ENCODE results near the gene HIPK2.

Gene HIPK2

GRCh38 chr7:139683137-139683921 lies 94.5 kb downstream of the HIPK2 start:
- Histone ChIP-seq H3K79me2 (ENCODE audit: insufficient read depth, low read length) (no peaks in the 10 kb centered on the region), H3K27me3 (ENCODE audit: insufficient read depth, low read length) (no peaks in the 10 kb centered on the region; the same call in none of the 2 replicates), H3K9ac (ENCODE audit: low read length) (no peak overlapping the region), H3K4me2 (ENCODE audit: low read length) (no peak overlapping the region), H4K20me1 (ENCODE audit: insufficient read depth, low read length) (no peaks in the 10 kb centered on the region), H3K27ac (ENCODE audit: low read depth, low read length, poor library complexity, severe bottlenecking) (no peak overlapping the region), H3K4me3 (ENCODE audit: low read depth, low read length, poor library complexity, severe bottlenecking) (no peak overlapping the region), H3F3A (ENCODE audit: insufficient read depth, low read length) (no peaks in the 10 kb centered on the region), H3K9me3 (ENCODE audit: low read length) (no peaks in the 10 kb centered on the region), H3K36me3 (ENCODE audit: insufficient read depth, low read length) (no peaks in the 10 kb centered on the region), H3K4me1 (ENCODE audit: insufficient read depth, low read length, severe bottlenecking) (no peaks in the 10 kb centered on the region), H3K9me2 (ENCODE audit: low read depth, low read length) (no peaks in the 10 kb centered on the region), H2AFZ (ENCODE audit: low read length) (no peak overlapping the region)
- TF ChIP-seq CTCF (IDR thresholded peaks at IDR 0.05; ENCODE audit: low read length): no peak
- no peak for TF ChIP-seq EZH2 (IDR thresholded peaks at IDR 0.05; ENCODE audit: borderline replicate concordance, low read length)

GRCh38 chr7:139682136-139683013 lies 95.4 kb downstream of the HIPK2 start:
- no peak overlapping the region for H3K27ac ChIP-seq (ENCODE audit: low read depth, low read length, poor library complexity, severe bottlenecking)
- H4K20me1 ChIP-seq (ENCODE audit: insufficient read depth, low read length): no peaks in the 10 kb centered on the region
- H3K9ac ChIP-seq (ENCODE audit: low read length): no peak overlapping the region
- no peaks in the 10 kb centered on the region for H3K4me1 ChIP-seq (ENCODE audit: insufficient read depth, low read length, severe bottlenecking)
- no peaks in the 10 kb centered on the region for H3K9me3 ChIP-seq (ENCODE audit: low read length)
- H3F3A ChIP-seq (ENCODE audit: insufficient read depth, low read length): no peaks in the 10 kb centered on the region
- no peaks in the 10 kb centered on the region for H3K36me3 ChIP-seq (ENCODE audit: insufficient read depth, low read length)
- no peak overlapping the region for H3K4me2 ChIP-seq (ENCODE audit: low read length)
- no peaks in the 10 kb centered on the region for H3K79me2 ChIP-seq (ENCODE audit: insufficient read depth, low read length)
- TF ChIP-seq EZH2 (IDR thresholded peaks at IDR 0.05; ENCODE audit: borderline replicate concordance, low read length) (no peak), CTCF (IDR thresholded peaks at IDR 0.05; ENCODE audit: low read length) (no peak)
- no peak overlapping the region for H2AFZ ChIP-seq (ENCODE audit: low read length)
- H3K9me2 ChIP-seq (ENCODE audit: low read depth, low read length): no peaks in the 10 kb centered on the region
- no peak overlapping the region for H3K4me3 ChIP-seq (ENCODE audit: low read depth, low read length, poor library complexity, severe bottlenecking)
- no peaks in the 10 kb centered on the region; the same call in none of the 2 replicates for H3K27me3 ChIP-seq (ENCODE audit: insufficient read depth, low read length)

- H3K4me1 ChIP-seq (ENCODE audit: insufficient read depth, low read length, severe bottlenecking): no peaks in the 10 kb centered on the region
- no peaks in the 10 kb centered on the region for H3K79me2 ChIP-seq (ENCODE audit: insufficient read depth, low read length)
- no peak overlapping the region for H3K4me2 ChIP-seq (ENCODE audit: low read length)
- no peaks in the 10 kb centered on the region for H3F3A ChIP-seq (ENCODE audit: insufficient read depth, low read length)
- H4K20me1 ChIP-seq (ENCODE audit: insufficient read depth, low read length): no peaks in the 10 kb centered on the region
- no peak overlapping the region for H3K9ac ChIP-seq (ENCODE audit: low read length)
- H3K27ac ChIP-seq (ENCODE audit: low read depth, low read length, poor library complexity, severe bottlenecking): no peak overlapping the region
- H3K9me2 ChIP-seq (ENCODE audit: low read depth, low read length): no peaks in the 10 kb centered on the region
- H3K27me3 ChIP-seq (ENCODE audit: insufficient read depth, low read length): no peaks in the 10 kb centered on the region; the same call in none of the 2 replicates
- no peaks in the 10 kb centered on the region for H3K9me3 ChIP-seq (ENCODE audit: low read length)
- no peaks in the 10 kb centered on the region for H3K36me3 ChIP-seq (ENCODE audit: insufficient read depth, low read length)
- H3K4me3 ChIP-seq (ENCODE audit: low read depth, low read length, poor library complexity, severe bottlenecking): no peak overlapping the region
- no peak overlapping the region for H2AFZ ChIP-seq (ENCODE audit: low read length)
- TF ChIP-seq CTCF (IDR thresholded peaks at IDR 0.05; ENCODE audit: low read length) (no peak), EZH2 (IDR thresholded peaks at IDR 0.05; ENCODE audit: borderline replicate concordance, low read length) (no peak)
Observed at GRCh38 chr7:139681812-139682135, 96.0 kb downstream of the HIPK2 start.

All from OCI-LY1 (cell line).